Lower lobe of right lung (tissue), 2 donors: ENCODE measurements around the gene PODXL. TPM values are rescaled to one million over a fixed set of nuclear protein-coding genes. Genes with fewer than 3 reads are reported as not detected.

Experiments
- ATAC-seq, 2 donors: fragments of 200-7000 bp; cut with Tn5 transposase; one replicate each; pipeline ENCODE4 v1.9.1; 2020 to 2022; ENCODE audit warnings: mild to moderate bottlenecking in 2 of 2, moderate library complexity in 2 of 2
- DNase-seq: peaks from one replicate; pipeline ENCODE4 v3.0.0-alpha.2; 2020
- H3K27ac ChIP-seq: fragments of 200-600 bp; one replicate; pipeline ENCODE4 v1.8.0; 2022
- H3K27me3 ChIP-seq: fragments of 200-600 bp; one replicate; pipeline ENCODE4 v1.8.0; 2022; ENCODE audit warnings: low read depth
- H3K36me3 ChIP-seq: fragments of 200-600 bp; one replicate; pipeline ENCODE4 v1.8.0; 2022; ENCODE audit warnings: mild to moderate bottlenecking
- H3K4me1 ChIP-seq: fragments of 200-600 bp; one replicate; pipeline ENCODE4 v1.8.0; 2022
- H3K4me3 ChIP-seq: fragments of 200-600 bp; one replicate; pipeline ENCODE4 v1.8.0; 2022; ENCODE audit warnings: mild to moderate bottlenecking
- H3K9me3 ChIP-seq: fragments of 200-600 bp; one replicate; pipeline ENCODE4 v1.8.0; 2022
- intact Hi-C: fragments of 100-400 bp; cut with DNase I; formaldehyde crosslinking; loops from one replicate; pipeline ENCODE4 v1.11.0; 2022
- total RNA-seq: library from RNA; stranded (reverse); fragmentation: NEBNext Ultra II Directional; extraction: Animal tissue kit (Norgen Biotek cat#: 25700); gene quantifications from one replicate; pipeline ENCODE4 v1.2.1, GENCODE V29; 2021
- TF ChIP-seq, protein P1 (sequence below): fragments of 200-600 bp; IDR thresholded peaks from one replicate; pipeline ENCODE4 v1.8.0; 2022; ENCODE audit warnings: antibody characterized with exemption, mild to moderate bottlenecking
- donor health status: DM: no; HTN: yes; CAD: no; lungs with severe emphysema.

Gene PODXL
- total RNA-seq, 1 donor from 2014 or later: 116 TPM

DNA sequence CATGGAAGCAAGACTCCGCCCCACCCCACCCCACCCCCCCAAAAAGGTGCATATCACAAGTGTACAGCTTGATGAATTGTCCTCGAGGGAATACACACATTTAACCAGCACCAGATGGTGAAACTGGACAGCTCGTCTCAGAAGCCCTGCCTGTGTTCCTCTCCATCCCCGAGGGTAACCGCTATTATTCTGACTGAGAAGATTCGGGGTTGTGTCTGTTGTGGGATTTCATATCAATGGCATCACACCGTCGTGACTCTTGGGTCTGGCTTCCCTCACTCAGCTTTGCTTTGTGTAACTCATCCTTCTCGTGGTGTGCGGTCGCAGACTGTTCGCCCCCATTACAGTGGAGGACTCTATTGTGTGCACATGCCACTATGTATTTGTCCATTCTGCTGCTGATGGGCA lies 18.9 kb downstream of the PODXL start:
- ATAC-seq (no peak), DNase-seq (no peak)
- H3K27ac ChIP-seq: no peak overlapping the region
- H3K27me3 ChIP-seq: no peaks in the 10 kb centered on the region
- intact Hi-C loops: no loop called here
- no peaks in the 10 kb centered on the region for H3K36me3 ChIP-seq
- peaks cover 34% of the 10 kb centered on the region for H3K4me1 ChIP-seq
- H3K9me3 ChIP-seq: no peaks in the 10 kb centered on the region
- H3K4me3 ChIP-seq: no peak overlapping the region
- TF ChIP-seq, protein P1, sequence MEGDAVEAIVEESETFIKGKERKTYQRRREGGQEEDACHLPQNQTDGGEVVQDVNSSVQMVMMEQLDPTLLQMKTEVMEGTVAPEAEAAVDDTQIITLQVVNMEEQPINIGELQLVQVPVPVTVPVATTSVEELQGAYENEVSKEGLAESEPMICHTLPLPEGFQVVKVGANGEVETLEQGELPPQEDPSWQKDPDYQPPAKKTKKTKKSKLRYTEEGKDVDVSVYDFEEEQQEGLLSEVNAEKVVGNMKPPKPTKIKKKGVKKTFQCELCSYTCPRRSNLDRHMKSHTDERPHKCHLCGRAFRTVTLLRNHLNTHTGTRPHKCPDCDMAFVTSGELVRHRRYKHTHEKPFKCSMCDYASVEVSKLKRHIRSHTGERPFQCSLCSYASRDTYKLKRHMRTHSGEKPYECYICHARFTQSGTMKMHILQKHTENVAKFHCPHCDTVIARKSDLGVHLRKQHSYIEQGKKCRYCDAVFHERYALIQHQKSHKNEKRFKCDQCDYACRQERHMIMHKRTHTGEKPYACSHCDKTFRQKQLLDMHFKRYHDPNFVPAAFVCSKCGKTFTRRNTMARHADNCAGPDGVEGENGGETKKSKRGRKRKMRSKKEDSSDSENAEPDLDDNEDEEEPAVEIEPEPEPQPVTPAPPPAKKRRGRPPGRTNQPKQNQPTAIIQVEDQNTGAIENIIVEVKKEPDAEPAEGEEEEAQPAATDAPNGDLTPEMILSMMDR: no peak

DNA sequence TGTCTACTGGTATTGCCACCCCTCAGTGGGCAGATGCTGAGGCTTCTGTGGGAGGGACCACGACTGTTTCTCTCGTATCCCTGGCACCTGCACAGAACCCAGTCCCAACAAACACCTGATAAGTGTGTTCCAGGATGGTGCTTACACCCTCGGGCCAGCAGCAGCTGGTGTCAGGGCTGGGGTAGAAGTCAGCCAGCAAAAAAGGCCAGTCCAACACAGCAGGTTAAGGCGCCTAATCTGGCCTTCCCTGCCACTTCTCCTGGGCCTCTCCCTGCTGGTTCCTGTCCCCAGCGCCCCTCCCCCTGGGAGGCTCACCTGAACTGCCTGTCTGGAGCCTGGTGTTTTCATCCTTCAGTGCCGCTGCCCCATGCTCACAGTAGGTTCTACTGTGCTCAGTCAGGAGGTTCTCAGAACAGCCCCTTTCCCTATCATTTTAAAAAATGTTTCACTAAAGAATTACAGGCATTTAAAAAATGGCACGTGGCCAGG lies 20.0 kb downstream of the PODXL start:
- DNase-seq (no peak), ATAC-seq (peak in 1 of 2 donors; percentile 7)
- intact Hi-C loops: no loop called here
- Histone ChIP-seq H3K9me3 (no peaks in the 10 kb centered on the region), H3K36me3 (no peaks in the 10 kb centered on the region), H3K4me3 (no peak overlapping the region), H3K4me1 (peaks cover 25% of the 10 kb centered on the region), H3K27me3 (no peaks in the 10 kb centered on the region), H3K27ac (no peak overlapping the region)
- TF ChIP-seq, protein P1: no peak

DNA sequence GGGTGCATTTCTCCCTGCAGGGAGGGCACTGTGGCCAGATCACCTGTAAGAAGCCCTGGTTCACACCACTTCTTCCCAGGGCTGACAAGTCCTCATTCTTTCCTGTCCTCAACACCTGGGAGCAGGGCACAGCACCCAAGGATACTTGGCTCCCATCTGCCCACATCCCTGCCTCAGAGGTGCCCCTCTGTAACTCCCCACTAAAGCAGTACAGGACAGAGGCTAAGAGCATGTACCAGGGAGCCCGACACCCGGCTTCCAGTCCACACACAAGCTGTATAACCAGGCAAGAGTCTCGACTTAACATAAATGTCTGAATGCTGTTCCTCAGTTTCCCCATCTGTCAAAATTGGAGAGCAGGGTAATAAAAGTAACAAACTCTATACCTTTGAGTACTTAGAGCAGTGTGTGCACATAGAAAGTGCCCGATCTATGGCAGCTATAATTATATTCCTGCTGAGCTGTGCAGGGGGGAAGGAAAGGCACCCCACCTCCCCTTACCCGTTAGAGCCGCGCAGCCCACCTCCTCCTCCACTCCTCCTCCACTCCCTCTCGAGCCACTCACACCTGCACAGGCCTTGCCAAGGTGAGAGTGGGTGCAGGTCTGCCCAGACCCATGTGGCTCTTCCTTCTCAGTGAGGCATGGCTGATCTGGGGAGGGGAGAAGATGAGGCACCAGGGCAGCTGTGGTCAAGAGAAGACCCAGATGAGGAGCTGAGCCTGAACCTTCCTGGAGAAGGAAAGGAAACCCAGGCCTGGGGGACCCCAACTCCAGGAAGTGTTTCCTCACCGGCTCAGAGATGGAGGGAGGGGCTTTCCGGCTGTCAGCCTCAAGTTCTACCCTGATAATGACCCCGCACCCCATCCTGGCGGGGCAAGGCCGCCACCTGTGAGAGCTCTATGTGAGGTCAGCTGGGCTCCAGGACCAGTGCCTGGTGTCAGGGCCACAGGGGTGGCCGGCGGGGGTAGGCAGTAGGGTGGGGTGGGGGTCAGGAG lies 22.6 kb downstream of the PODXL start:
- intact Hi-C loops: no loop called here
- no peaks in the 10 kb centered on the region for H3K36me3 ChIP-seq
- DNase-seq (no peak), ATAC-seq (no peak)
- peak overlapping the region; percentile 50 for H3K27ac ChIP-seq
- H3K4me3 ChIP-seq: no peak overlapping the region
- peaks cover 4% of the 10 kb centered on the region for H3K4me1 ChIP-seq
- TF ChIP-seq, protein P1: no peak
- H3K27me3 ChIP-seq: no peaks in the 10 kb centered on the region
- H3K9me3 ChIP-seq: no peaks in the 10 kb centered on the region

DNA sequence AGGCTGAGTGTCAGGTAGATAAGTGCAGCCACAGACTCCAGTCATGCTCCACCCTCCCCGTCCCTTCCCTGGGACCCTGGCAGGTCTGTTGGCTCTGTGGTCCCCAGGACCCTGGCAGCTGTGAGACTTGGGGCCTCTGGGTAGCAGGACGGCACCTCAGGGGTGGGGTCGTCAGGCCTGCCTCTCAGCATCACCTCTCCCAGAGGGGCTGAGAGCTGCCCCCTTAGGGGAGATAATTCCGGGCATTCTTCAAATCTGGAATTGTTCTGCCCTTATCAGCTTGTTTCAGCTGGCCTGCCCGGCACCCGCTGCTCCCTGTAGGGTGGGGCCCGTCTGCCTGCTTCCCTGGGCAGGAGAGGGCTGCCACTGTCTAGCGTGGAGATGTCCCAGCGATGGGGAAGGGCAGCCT lies 23.3 kb downstream of the PODXL start:
- H3K9me3 ChIP-seq: no peaks in the 10 kb centered on the region
- TF ChIP-seq, protein P1: no peak
- H3K4me3 ChIP-seq: no peak overlapping the region
- H3K36me3 ChIP-seq: no peaks in the 10 kb centered on the region
- H3K27ac ChIP-seq: peak overlapping the region; percentile 50
- no peaks in the 10 kb centered on the region for H3K4me1 ChIP-seq
- H3K27me3 ChIP-seq: no peaks in the 10 kb centered on the region
- DNase-seq (no peak), ATAC-seq (peak; percentile 27 to 29)
- intact Hi-C loops: no loop called here

DNA sequence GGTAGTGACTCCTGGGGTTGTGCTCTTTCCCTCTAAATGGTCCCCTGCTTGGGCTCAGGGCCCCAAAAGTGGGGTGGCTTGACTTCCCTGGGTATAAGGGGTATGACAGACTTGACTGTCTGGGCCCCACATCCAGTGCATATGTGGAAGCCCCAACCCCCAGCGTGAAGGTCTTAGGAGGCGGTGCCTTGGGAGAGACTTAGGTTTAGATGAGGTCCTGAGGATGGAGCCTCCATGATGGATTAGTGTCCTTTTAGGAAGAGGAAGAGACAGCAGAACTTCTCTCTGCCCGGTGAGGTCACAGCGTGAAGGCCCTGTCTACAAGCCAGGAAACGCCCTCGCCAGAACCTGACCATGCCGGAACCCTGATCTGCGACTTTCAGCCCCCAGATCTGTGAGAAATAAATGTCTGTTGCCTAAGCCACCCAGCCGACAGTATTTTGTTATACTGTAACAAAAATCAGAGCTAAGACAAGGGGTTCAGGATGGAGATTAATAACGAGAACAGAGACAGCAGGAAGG lies 23.8 kb downstream of the PODXL start:
- no peak for ATAC-seq
- H3K27ac ChIP-seq: peak overlapping the region; percentile 50
- H3K27me3 ChIP-seq: no peaks in the 10 kb centered on the region
- TF ChIP-seq, protein P1: no peak
- no peak overlapping the region for H3K4me3 ChIP-seq
- intact Hi-C loops: no loop called here
- no peaks in the 10 kb centered on the region for H3K4me1 ChIP-seq
- H3K36me3 ChIP-seq: no peaks in the 10 kb centered on the region
- no peak for DNase-seq
- no peaks in the 10 kb centered on the region for H3K9me3 ChIP-seq
